ENCODE results near the gene TNFRSF8.
"Not testable (repeated sequence)": the region's sequence is repeated elsewhere in the genome, so short reads cannot be mapped to it uniquely, and the experiment has no call there.

TNFRSF8 gene

GRCh38 chr1:12083766-12084165 is 20.7 kb downstream of the TNFRSF8 start:
- no peak for DNase-seq (ENCODE audit: low read depth, low spot score)

DNA sequence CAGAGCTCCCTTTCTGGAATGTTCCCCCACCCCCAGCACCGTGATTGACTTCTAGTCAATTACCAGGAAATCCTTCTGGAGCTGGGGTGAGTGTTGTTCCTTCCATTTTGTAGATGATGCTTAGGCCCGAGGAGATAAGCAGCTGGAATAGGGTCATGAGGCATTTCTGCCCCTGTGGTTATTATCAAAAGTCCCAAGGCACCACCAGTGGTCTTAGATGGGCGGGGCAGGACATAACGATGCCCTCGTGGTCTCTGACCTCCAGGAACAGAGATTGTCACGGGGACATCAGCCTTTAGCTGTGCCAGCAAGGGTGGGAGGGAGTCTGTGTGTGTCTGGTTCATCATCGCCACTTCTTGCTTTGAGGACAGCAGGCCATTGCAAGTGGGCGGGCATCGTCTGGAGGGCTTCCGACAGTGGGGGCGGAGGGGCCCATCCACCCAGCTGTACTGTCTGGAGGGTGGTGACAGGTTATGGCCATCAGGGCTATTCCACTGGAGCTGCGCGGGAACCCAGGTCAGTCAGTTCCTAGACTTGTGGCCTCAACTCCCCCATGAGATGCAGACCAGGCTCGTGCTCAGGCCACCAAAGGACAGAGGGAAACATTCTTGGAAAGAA is 22.6 kb downstream of the TNFRSF8 start:
- DNase-seq (ENCODE audit: low read depth, low spot score) = no peak

DNA sequence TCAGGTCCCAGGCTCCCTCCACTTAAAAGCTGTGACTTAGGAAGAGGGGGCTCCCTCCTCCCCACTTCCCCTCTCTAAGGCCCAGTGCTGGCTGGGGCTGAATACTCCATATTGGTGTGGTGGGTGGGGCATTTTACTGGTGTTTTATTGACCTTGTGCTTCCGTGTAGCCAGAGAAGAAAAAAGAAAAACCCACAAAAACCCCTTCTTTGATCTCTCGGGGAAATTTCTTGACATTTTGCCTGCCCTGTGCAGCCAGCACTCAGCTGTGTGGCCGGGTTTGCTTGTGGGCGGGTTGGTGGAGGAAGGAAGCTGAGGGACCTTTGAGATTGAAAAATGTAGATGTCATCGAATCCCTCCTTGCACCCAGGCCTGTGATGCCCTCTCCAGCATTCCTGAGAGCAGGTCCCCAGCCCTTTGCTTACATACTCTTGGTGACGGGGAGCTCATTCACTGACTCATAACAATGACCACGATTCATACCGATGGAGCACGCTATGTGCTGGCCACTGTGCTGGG is 24.8 kb downstream of the TNFRSF8 start:
- no peak for DNase-seq (ENCODE audit: low read depth, low spot score)

- no peak for DNase-seq (ENCODE audit: low read depth, low spot score)
Observed at GRCh38 chr1:12088607-12089006, 25.5 kb downstream of the TNFRSF8 start.

GRCh38 chr1:12090326-12090725 is 27.2 kb downstream of the TNFRSF8 start:
- no peak for DNase-seq (ENCODE audit: low read depth, low spot score)

GRCh38 chr1:12091191-12091590 is 28.1 kb downstream of the TNFRSF8 start:
- no peak for DNase-seq (ENCODE audit: low read depth, low spot score)

DNA sequence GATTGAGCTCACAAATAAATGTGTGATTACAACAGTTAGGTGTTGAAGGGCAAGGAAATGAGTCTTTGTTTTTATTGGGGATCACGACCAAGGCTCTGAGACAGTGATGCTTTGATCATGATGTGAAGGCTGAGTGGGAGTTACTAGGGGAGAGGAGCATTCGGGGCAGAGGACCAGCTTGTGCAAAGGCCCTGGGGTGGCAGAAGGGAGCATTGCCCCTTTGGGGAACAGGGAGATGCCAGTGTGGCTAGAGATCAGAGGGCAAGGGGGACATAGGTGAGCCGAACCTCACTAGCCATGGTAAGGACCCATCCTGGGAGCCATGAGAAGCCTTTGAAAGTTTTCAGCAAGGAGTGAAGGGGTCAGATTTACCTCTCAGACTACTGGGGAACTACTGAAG is 31.1 kb downstream of the TNFRSF8 start:
- no peak for DNase-seq (ENCODE audit: low read depth, low spot score)

- DNase-seq (ENCODE audit: low read depth, low spot score) = no peak
Observed at GRCh38 chr1:12095452-12096263, 32.6 kb downstream of the TNFRSF8 start.

- no peak for DNase-seq (ENCODE audit: low read depth, low spot score)
Observed at GRCh38 chr1:12096615-12097014, 33.5 kb downstream of the TNFRSF8 start.

GRCh38 chr1:12097321-12097720 is 34.2 kb downstream of the TNFRSF8 start:
- no peak for DNase-seq (ENCODE audit: low read depth, low spot score)

DNA sequence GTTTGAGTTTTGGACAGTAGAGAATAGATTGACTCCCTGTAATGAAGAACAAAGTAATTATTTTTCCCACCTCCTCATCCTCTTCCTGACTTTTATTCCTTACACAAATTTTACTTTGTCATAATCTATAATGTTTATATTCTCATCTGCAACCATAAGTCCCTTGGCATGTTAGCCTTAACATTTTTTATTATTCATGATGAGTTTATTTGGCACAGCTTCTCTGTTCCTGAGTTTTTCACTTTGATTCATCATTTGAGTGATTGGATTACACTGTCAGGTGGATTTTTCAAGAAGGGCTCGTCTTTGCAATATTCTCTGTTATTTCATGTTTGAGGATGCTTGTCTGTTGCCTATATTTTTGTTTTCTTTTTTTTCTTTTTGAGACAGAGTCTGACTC is 35.7 kb downstream of the TNFRSF8 start:
- no peak for DNase-seq (ENCODE audit: low read depth, low spot score)

- no peak for DNase-seq (ENCODE audit: low read depth, low spot score)
Observed at GRCh38 chr1:12099610-12100009, 36.5 kb downstream of the TNFRSF8 start.

DNA sequence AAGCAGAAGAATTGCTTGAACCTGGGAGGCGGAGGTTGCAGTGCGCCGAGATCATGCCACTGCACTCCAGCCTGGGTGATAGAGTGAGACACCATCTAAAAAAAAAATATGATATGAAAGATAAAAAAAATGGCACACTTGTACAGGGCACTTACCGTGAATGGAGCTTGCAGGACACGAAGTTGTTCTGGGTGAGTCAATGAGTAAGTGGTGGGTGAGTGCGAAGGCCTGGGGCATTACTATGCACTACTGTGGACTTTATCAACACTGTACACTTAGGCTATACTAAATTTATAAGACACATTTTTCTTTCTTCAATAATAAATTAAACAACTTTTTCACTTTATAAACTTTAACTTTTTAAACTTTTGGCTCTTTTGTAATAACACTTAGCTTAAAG is 37.0 kb downstream of the TNFRSF8 start:
- DNase-seq (ENCODE audit: low read depth, low spot score) = no peak

DNA sequence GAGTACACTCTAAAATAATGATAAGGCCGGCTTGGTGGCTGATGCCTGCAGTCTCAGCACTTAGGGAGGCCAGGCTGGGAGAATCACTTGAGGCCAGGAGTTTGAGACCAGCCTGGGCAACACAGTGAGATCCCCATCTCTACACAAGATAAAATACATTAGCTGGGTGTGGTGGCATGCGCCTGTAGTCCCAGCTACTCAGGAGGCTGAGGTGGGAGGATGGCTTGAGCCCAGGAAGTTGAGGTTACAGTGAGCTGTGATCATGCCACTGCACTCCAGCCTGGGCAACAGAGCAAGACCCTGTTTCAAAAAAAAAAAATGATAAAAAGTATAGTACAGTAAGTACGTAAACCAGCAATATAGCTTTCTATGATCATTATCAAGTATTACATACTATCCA is 38.0 kb downstream of the TNFRSF8 start:
- not testable (repeated sequence) for DNase-seq (ENCODE audit: low read depth, low spot score)

DNA sequence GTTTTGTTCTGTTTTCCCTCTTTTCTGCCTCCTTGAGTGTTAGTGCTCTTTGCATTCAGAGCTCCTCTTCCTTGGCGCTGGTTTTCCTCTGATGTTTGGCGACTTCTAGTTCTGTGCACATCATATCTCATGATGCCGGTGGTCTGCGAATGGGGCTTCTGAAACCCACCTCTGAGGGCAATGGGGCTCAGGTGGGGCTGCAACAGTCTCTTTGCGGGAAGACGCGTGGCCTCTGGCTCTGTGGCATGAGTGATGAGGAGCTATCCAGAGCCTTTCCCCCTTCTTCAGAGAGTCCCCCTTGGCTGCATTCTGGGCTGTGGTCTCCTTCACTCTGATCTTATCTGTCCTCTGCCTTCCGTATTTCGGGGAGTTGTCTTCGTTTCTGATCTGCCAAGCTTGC is 39.0 kb downstream of the TNFRSF8 start:
- DNase-seq (ENCODE audit: low read depth, low spot score) = no peak

DNA sequence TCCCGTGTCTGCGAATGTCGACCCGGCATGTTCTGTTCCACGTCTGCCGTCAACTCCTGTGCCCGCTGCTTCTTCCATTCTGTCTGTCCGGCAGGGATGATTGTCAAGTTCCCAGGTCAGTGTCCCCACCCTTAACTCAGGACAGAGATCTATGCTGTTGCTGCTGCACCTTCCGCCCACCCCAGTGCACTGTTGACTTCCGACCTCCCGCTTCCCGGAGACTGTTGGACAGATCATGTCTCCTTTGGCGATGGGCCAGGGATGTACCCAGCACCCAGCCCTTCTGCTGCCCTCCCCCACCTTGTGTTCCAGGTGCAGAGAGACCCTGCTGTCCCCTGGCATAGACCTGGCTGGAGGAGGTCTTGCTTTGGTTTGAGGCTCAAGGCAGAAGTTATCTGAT is 41.3 kb downstream of the TNFRSF8 start:
- no peak for DNase-seq (ENCODE audit: low read depth, low spot score)

DNA sequence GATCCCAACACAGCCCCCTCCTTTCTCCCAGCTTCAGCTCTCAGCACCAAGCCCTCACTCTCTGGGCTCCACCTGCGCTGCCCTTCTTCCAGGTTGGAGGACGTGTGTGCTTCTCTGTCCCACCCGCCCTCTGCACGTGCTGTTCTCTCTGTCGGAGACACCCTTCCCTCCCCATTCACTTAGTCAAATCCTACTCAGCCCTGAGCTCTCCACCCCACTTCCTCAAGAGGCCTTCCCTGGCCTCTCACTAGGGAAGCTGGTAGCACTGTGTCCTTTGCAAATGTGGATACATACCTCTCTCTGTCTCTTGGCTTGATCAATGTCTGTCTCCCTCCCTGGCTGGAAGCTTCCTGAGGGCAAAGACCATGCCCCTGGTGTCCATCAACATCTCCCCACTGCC is 43.0 kb downstream of the TNFRSF8 start:
- no peak for DNase-seq (ENCODE audit: low read depth, low spot score)

GRCh38 chr1:12106861-12107260 is 43.8 kb downstream of the TNFRSF8 start:
- not testable (repeated sequence) for DNase-seq (ENCODE audit: low read depth, low spot score)

DNA sequence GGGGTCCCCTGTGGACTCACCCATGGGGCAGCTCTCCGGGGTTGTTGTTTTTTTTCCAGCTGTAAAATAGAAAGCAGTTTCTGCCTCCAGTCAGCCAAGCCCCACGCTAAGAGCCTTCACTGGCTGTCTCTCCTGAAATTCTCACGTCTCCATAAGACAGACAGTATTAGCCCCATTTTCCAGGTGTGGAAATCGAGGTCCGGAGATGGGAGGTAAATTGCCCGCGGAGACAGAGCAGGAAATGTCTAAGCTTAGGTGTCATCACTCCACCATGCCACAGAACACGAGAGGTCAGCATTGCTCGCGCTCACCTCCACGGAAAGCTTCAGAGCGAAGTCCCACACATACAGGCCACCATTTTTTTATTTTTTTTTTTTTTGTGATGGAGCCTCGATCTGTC is 44.6 kb downstream of the TNFRSF8 start:
- no peak for DNase-seq (ENCODE audit: low read depth, low spot score)

- no peak for DNase-seq (ENCODE audit: low read depth, low spot score)
Observed at GRCh38 chr1:12109901-12110300, 46.8 kb downstream of the TNFRSF8 start.

- DNase-seq (ENCODE audit: low read depth, low spot score) = no peak
Observed at GRCh38 chr1:12111741-12112140, 48.6 kb downstream of the TNFRSF8 start.

DNA sequence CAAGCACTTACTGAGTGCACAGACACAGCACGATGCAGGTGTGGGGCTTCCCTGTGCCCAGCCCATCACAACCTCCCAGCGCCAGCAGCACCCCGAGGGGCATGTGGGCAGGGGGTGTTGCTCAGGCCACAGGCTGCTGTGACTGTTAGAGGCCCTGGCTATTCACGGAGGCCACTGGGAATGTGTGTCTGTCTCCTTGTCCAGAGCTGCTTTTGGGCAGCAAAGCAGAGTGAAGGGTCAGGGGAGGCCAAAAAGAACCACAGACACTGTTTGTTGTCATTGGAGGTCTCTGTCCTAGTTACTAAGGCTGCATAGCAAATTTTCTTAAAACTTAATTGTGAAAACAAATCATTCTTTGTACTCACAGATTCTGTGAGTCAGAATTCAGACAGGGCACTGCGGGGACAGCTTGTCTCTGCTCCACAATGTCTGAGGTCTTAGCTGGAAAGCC is 49.6 kb downstream of the TNFRSF8 start:
- peak; percentile 72 for DNase-seq (ENCODE audit: low read depth, low spot score)
